A549 (cell line): ENCODE measurements around the gene TMEM253. TPM values are rescaled to one million over a fixed set of nuclear protein-coding genes. Genes with fewer than 3 reads are reported as not detected.

ENCODE experiments used
- ATAC-seq, 2 experiments: fragments of 200-7000 bp in 1 of 2; fragments of >200 bp in 1 of 2; cut with Nextera tagmentation in 1 of 2; cut with Tn5 transposase in 1 of 2; 3 replicates each; pipeline versions ENCODE4 v1.8.0 to v1.9.1; 2018 to 2020; ENCODE audit warnings: mild to moderate bottlenecking in 1 of 2, moderate library complexity in 1 of 2
- CTCF ChIA-PET: fragments of 300-600 bp; sonication (Branson Sonifier 250); formaldehyde crosslinking; extraction: SDS; loops from one replicate; lab custom pipeline; 2021; ENCODE audit warnings: antibody characterized with exemption, inconsistent platforms; lab: Yijun Ruan, JAX
- POLR2A ChIA-PET: fragments of 350-600 bp; formaldehyde crosslinking; extraction: SDS; loops from one replicate; lab custom pipeline; 2021; ENCODE audit warnings: antibody characterized with exemption, inconsistent platforms; lab: Yijun Ruan, JAX
- DNase-seq, 2 experiments: peaks; one replicate each; pipeline versions ENCODE4 v3.0.0 to v3.0.0-alpha.2; 2011 to 2016; ENCODE audit warnings: low read depth in 1 of 2, low spot score in 1 of 2
- FAIRE-seq: peaks from 2 replicates; lab custom pipeline; 2011; peaks lifted over from hg19 to GRCh38; lab: Jason Lieb, UNC
- H3K27ac ChIP-seq, 2 experiments: fragments of >200 bp; sonication (Bioruptor Twin); formaldehyde crosslinking; 3 replicates each; pipeline ENCODE4 v1.5.1; 2016 to 2017
- H3K4me1 ChIP-seq: fragments of >200 bp; sonication (Bioruptor Twin); formaldehyde crosslinking; 3 replicates; pipeline ENCODE4 v1.6.1; 2016
- H3K4me2 ChIP-seq: fragments of >200 bp; sonication (Bioruptor Twin); formaldehyde crosslinking; 3 replicates; pipeline ENCODE4 v1.6.1; 2016
- H3K4me3 ChIP-seq: fragments of >200 bp; sonication (Bioruptor Twin); formaldehyde crosslinking; 3 replicates; pipeline ENCODE4 v1.5.1; 2016
- H3K9me3 ChIP-seq: fragments of >200 bp; sonication (Bioruptor Twin); formaldehyde crosslinking; 3 replicates; pipeline ENCODE4 v1.6.1; 2016
- BHLHE40 ChIP-seq: IDR thresholded peaks from 2 replicates; pipeline ENCODE4 v1.6.1; 2012; ENCODE audit warnings: low read depth, low read length, inconsistent platforms
- CBX2 ChIP-seq: fragments of 200-600 bp; sonication (generic); IDR thresholded peaks from 2 replicates; pipeline ENCODE4 v1.6.1; 2016; ENCODE audit warnings: low read depth, mild to moderate bottlenecking, borderline replicate concordance
- CBX8 ChIP-seq: fragments of 200-600 bp; sonication (generic); IDR thresholded peaks from 2 replicates; pipeline ENCODE4 v1.6.1; 2016
- CEBPB ChIP-seq, 2 experiments: fragments of >200 bp in 1 of 2; sonication (Bioruptor Twin) in 1 of 2; formaldehyde crosslinking in 1 of 2; IDR thresholded peaks; 2 replicates each; pipeline ENCODE4 v1.6.1; 2012 to 2016
- CHD2 ChIP-seq: fragments of 150-350 bp; IDR thresholded peaks from 2 replicates; pipeline ENCODE4 v1.6.1; 2014; ENCODE audit warnings: low read length; ENCODE audit not compliant: partially characterized antibody
- E2F6 ChIP-seq: IDR thresholded peaks from 2 replicates; pipeline ENCODE4 v1.6.1; 2012; ENCODE audit warnings: low read depth, borderline replicate concordance
- EHMT2 ChIP-seq: fragments of 200-600 bp; sonication (generic); IDR thresholded peaks from 2 replicates; pipeline ENCODE4 v1.6.1; 2016; ENCODE audit warnings: antibody characterized with exemption, low read depth, mild to moderate bottlenecking, moderate library complexity
- ELK1 ChIP-seq: fragments of 150-350 bp; IDR thresholded peaks from 2 replicates; pipeline ENCODE4 v1.6.1; 2014; ENCODE audit warnings: low read depth, mild to moderate bottlenecking, low read length
- EP300 ChIP-seq, 2 experiments: fragments of >200 bp; sonication (Bioruptor Twin); formaldehyde crosslinking; IDR thresholded peaks; 2 replicates in 1 of 2; 3 replicates in 1 of 2; pipeline ENCODE4 v1.6.1; 2016 to 2017
- FOSL2 ChIP-seq, 2 experiments: fragments of 450-650 bp in 1 of 2; fragments of >200 bp in 1 of 2; sonication (Bioruptor Twin) in 1 of 2; formaldehyde crosslinking; IDR thresholded peaks; 2 replicates each; pipeline versions ENCODE4 v1.5.0 to v1.6.1; 2016 to 2020; ENCODE audit warnings: mild to moderate bottlenecking in 1 of 2, moderate library complexity in 1 of 2
- FOXS1 ChIP-seq: fragments of 250-450 bp; sonication (Bioruptor Pico); IDR thresholded peaks from 2 replicates; pipeline ENCODE4 v1.5.0; 2020; ENCODE audit warnings: mild to moderate bottlenecking, moderate library complexity
- GATA3 ChIP-seq: IDR thresholded peaks from 2 replicates; pipeline ENCODE4 v1.6.1; 2012; ENCODE audit warnings: borderline replicate concordance
- HOXB13 ChIP-seq: fragments of 250-450 bp; sonication (Bioruptor Pico); IDR thresholded peaks from 2 replicates; pipeline ENCODE4 v1.5.0; 2020; ENCODE audit warnings: low read depth, mild to moderate bottlenecking, moderate library complexity
- HOXB5 ChIP-seq: fragments of 250-450 bp; sonication (Bioruptor Pico); IDR thresholded peaks from 2 replicates; pipeline ENCODE4 v1.5.0; 2020; ENCODE audit warnings: mild to moderate bottlenecking, moderate library complexity
- KDM1A ChIP-seq: fragments of 200-600 bp; sonication (generic); IDR thresholded peaks from 2 replicates; pipeline ENCODE4 v1.6.1; 2016; ENCODE audit warnings: low read depth, mild to moderate bottlenecking
- MAZ ChIP-seq: fragments of 150-350 bp; IDR thresholded peaks from 2 replicates; pipeline ENCODE4 v1.6.1; 2014; ENCODE audit warnings: antibody characterized with exemption, low read depth, low read length, borderline replicate concordance
- NFE2L2 ChIP-seq: fragments of 150-350 bp; conservative IDR thresholded peaks from 2 replicates; pipeline ENCODE4 v1.6.1; 2014; ENCODE audit warnings: low read length
- NPAS2 ChIP-seq: fragments of 250-450 bp; sonication (Bioruptor Pico); IDR thresholded peaks from 2 replicates; pipeline ENCODE4 v1.8.0; 2022; ENCODE audit warnings: mild to moderate bottlenecking, moderate library complexity, borderline replicate concordance
- PBX3 ChIP-seq: IDR thresholded peaks from 2 replicates; pipeline ENCODE4 v1.6.1; 2012
- PHF8 ChIP-seq: fragments of 200-600 bp; sonication (generic); IDR thresholded peaks from 2 replicates; pipeline ENCODE4 v1.6.1; 2016; ENCODE audit warnings: low read depth, mild to moderate bottlenecking, antibody characterized with exemption, moderate library complexity, borderline replicate concordance
- RFX5 ChIP-seq: fragments of 450-650 bp; IDR thresholded peaks from 2 replicates; pipeline ENCODE4 v1.7.1; 2014; ENCODE audit warnings: antibody characterized with exemption, mild to moderate bottlenecking, moderate library complexity
- RNF2 ChIP-seq: fragments of 200-600 bp; sonication (generic); IDR thresholded peaks from 2 replicates; pipeline ENCODE4 v1.6.1; 2016; ENCODE audit warnings: low read depth, mild to moderate bottlenecking, antibody characterized with exemption, moderate library complexity, borderline replicate concordance
- SREBF2 ChIP-seq: fragments of 450-650 bp; IDR thresholded peaks from 2 replicates; pipeline ENCODE4 v1.6.1; 2014; ENCODE audit warnings: mild to moderate bottlenecking, moderate library complexity
- WGBS: methylation state at CpG from one replicate; pipeline ENCODE4 v1.1.6; 2017; ENCODE audit errors: missing lambda C conversion rate; 5-methylcytosine and 5-hydroxymethylcytosine counted together
- polyA plus RNA-seq, 4 experiments: library from polyadenylated mRNA; depleted of rRNA in 3 of 4; stranded (reverse); fragments of >200 nt; fragmentation: RNase III in 1 of 4; extraction: RNeasy Plus Mini Kit Qiagen cat#74134 plus additional on column Dnase treatment in 1 of 4; gene quantifications; 2 replicates in 3 of 4; 3 replicates in 1 of 4; pipeline ENCODE4 v1.2.3, GENCODE V29; 2011 to 2017
- TF ChIP-seq, protein P1 (sequence below): fragments of >200 bp; sonication (Bioruptor Twin); formaldehyde crosslinking; IDR thresholded peaks from 2 replicates; pipeline ENCODE4 v1.6.1; 2016
- TF ChIP-seq, protein P2 (sequence below): fragments of >200 bp; sonication (Bioruptor Twin); formaldehyde crosslinking; IDR thresholded peaks from 3 replicates; pipeline ENCODE4 v1.5.1; 2016
- TF ChIP-seq, protein P3 (sequence below): IDR thresholded peaks from 2 replicates; pipeline ENCODE4 v1.6.1; 2012

TMEM253 gene
- polyA plus RNA-seq, 2 of the 4 experiments (the other 2 are of a cell fraction), result 0.54 to 0.81 TPM

GRCh38 chr14:21077672-21078071 is 23.2 kb upstream of the TMEM253 start:
- Histone ChIP-seq H3K9me3 (no peaks in the 10 kb centered on the region), H3K27ac (no peak overlapping the region), H3K4me2 (no peak overlapping the region)
- CTCF ChIA-PET, result interaction anchor here (3.3 to 15.5 kb wide), 3 partner anchors 10 to 27 kb away, joined by 16 to 369 read pairs (median 191); partner anchors contain the start of genes TMEM253 and ZNF219
- FAIRE-seq (no peak), ATAC-seq (no peak)
- no peak for TF ChIP-seq KDM1A
- no peak for TF ChIP-seq RFX5
- TF ChIP-seq PBX3, result no peak
- TF ChIP-seq GATA3, result no peak
- no peak for TF ChIP-seq CBX2
- TF ChIP-seq SREBF2, result no peak
- TF ChIP-seq, all 56 proteins: peak for 0
- Histone ChIP-seq H3K4me1 (no peaks in the 10 kb centered on the region), H3K4me3 (no peak overlapping the region)
- DNase-seq, result no peak
- POLR2A ChIA-PET, result interaction anchor here (1.1 kb wide), 1 partner anchor 9 kb away, joined by 3 read pairs; no protein-coding TSS in a partner anchor
- 89% methylated on average over 2 of the region's 2 CpGs for WGBS

- TF ChIP-seq, protein P1, sequence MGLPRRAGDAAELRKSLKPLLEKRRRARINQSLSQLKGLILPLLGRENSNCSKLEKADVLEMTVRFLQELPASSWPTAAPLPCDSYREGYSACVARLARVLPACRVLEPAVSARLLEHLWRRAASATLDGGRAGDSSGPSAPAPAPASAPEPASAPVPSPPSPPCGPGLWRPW, result no peak
- TF ChIP-seq CBX8 (no peak), BHLHE40 (no peak), RNF2 (no peak), ELK1 (no peak)
- TF ChIP-seq, protein P2, sequence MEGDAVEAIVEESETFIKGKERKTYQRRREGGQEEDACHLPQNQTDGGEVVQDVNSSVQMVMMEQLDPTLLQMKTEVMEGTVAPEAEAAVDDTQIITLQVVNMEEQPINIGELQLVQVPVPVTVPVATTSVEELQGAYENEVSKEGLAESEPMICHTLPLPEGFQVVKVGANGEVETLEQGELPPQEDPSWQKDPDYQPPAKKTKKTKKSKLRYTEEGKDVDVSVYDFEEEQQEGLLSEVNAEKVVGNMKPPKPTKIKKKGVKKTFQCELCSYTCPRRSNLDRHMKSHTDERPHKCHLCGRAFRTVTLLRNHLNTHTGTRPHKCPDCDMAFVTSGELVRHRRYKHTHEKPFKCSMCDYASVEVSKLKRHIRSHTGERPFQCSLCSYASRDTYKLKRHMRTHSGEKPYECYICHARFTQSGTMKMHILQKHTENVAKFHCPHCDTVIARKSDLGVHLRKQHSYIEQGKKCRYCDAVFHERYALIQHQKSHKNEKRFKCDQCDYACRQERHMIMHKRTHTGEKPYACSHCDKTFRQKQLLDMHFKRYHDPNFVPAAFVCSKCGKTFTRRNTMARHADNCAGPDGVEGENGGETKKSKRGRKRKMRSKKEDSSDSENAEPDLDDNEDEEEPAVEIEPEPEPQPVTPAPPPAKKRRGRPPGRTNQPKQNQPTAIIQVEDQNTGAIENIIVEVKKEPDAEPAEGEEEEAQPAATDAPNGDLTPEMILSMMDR, result no peak
- 98% methylated on average over 5 of the region's 5 CpGs for WGBS
- ATAC-seq (no peak), DNase-seq (no peak), FAIRE-seq (no peak)
- ChIA-PET POLR2A (no interaction called here), CTCF (interaction anchor here (3.3 to 15.5 kb wide), 3 partner anchors 11 to 27 kb away, joined by 16 to 369 read pairs (median 191); partner anchors contain the start of genes TMEM253 and ZNF219)
- Histone ChIP-seq H3K4me3 (no peak overlapping the region), H3K27ac (no peak overlapping the region), H3K4me1 (no peaks in the 10 kb centered on the region), H3K9me3 (no peaks in the 10 kb centered on the region), H3K4me2 (no peak overlapping the region)
Observed at GRCh38 chr14:21078287-21078686, 22.6 kb upstream of the TMEM253 start.

DNA sequence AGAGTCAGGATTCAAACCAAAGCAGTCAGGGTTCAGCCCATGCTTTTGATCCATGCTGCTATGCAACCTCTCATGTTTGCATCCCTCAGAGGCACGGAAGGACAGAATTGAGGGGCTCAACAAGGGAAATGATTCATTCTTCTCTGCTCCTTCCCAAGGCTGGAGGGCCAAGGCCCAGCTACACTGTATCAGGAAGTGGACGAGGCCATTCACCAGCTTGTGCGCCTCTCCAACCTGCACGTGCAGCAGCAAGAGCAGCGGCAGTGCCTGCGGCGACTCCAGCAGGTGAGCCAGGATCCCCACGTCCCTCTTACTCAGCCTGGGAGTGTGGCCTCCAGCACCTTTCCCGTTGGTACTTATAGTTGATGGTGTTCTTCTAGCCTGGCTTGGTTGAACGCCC is 22.1 kb upstream of the TMEM253 start:
- Histone ChIP-seq H3K4me2 (no peak overlapping the region), H3K4me3 (no peak overlapping the region), H3K9me3 (no peaks in the 10 kb centered on the region), H3K4me1 (no peaks in the 10 kb centered on the region), H3K27ac (no peak overlapping the region)
- DNase-seq, result no peak
- TF ChIP-seq E2F6 (no peak), FOSL2 (IDR thresholded peaks at IDR 0.05) (no peak), FOSL2 (CRISPR knock-in tag; IDR thresholded peaks at IDR 0.05) (no peak), NFE2L2 (no peak), CEBPB (IDR thresholded peaks at IDR 0.05) (no peak), NPAS2 (no peak), FOXS1 (no peak), PHF8 (no peak), EHMT2 (no peak), MAZ (no peak), HOXB13 (CRISPR knock-in tag) (no peak), EP300 (IDR thresholded peaks at IDR 0.05) (no peak), HOXB5 (CRISPR knock-in tag) (no peak), RFX5 (no peak), CHD2 (no peak)
- TF ChIP-seq, protein P2, result no peak
- TF ChIP-seq, protein P3, sequence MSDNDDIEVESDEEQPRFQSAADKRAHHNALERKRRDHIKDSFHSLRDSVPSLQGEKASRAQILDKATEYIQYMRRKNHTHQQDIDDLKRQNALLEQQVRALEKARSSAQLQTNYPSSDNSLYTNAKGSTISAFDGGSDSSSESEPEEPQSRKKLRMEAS, result no peak
- CTCF ChIA-PET, result interaction anchor here (1.7 to 15.5 kb wide), 5 partner anchors 7 to 64 kb away, joined by 6 to 369 read pairs (median 37); partner anchors contain the start of genes ARHGEF40, TMEM253 and ZNF219
- no peak for FAIRE-seq
- ATAC-seq, result no peak
- WGBS, result 70% methylated on average over 5 of the region's 10 CpGs
- POLR2A ChIA-PET, result no interaction called here
